Gastroesophageal sphincter (tissue), 3 donors: ENCODE data around the gene ACTL7A.

Source experiments
- CTCF ChIP-seq, 4 experiments: fragments of 200-600 bp in 2 of 4; fragments of 450-650 bp in 2 of 4; sonication (generic) in 1 of 4; IDR thresholded peaks; one replicate each; pipeline ENCODE4 v1.5.1; 2017 to 2019; ENCODE audit warnings: antibody characterized with exemption in 4 of 4, mild to moderate bottlenecking in 2 of 4, moderate library complexity in 2 of 4
- EP300 ChIP-seq: sonication (generic); formaldehyde crosslinking; IDR thresholded peaks from one replicate; pipeline ENCODE4 v1.6.1; 2017; ENCODE audit warnings: antibody characterized with exemption, mild to moderate bottlenecking
- POLR2A ChIP-seq, 2 donors: fragments of 450-650 bp; IDR thresholded peaks; one replicate each; pipeline ENCODE4 v1.6.1; 2017; ENCODE audit warnings: antibody characterized with exemption in 2 of 2, mild to moderate bottlenecking in 2 of 2, moderate library complexity in 1 of 2
- POLR2AphosphoS5 ChIP-seq: sonication (generic); formaldehyde crosslinking; IDR thresholded peaks from one replicate; pipeline ENCODE4 v1.6.1; 2017; ENCODE audit warnings: antibody characterized with exemption

GRCh38 chr9:108884701-108885100 is 22.6 kb downstream of the ACTL7A start:
- TF ChIP-seq CTCF (IDR thresholded peaks at IDR 0.05) (no peak), POLR2AphosphoS5 (no peak), POLR2A (IDR thresholded peaks at IDR 0.05) (no peak), EP300 (no peak)
